NCI-H128 (cell line): Measurements from ENCODE around the gene EFCAB5.
"Not testable (repeated sequence)": the region's sequence is repeated elsewhere in the genome, so short reads cannot be mapped to it uniquely, and the experiment has no call there.

ENCODE experiments used
- DNase-seq: peaks from one replicate; lab custom pipeline; 2025; ENCODE audit not compliant: unreplicated experiment; lab: John Stamatoyannopoulos, UW

The EFCAB5 gene

DNA sequence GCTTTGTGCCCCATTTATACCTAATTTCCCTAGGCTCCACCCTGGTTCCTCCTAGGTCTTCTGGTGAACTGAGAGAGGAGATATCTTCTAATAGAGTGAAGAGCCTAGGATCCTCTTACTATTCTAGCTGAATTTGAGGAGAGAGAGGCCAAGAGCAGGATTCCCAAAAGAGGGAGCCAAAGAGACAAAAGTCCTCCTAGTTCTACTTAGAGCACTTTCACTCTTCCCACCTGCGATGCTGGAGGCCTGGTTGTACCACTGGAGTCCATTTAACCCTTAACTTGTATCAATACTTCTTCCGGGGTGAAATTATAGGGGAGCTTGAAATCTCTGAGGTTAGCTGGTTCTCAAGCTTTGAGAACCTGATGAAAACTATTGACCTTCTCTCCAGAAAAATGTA lies 8.1 kb upstream of the EFCAB5 start:
- DNase-seq: no peak

DNA sequence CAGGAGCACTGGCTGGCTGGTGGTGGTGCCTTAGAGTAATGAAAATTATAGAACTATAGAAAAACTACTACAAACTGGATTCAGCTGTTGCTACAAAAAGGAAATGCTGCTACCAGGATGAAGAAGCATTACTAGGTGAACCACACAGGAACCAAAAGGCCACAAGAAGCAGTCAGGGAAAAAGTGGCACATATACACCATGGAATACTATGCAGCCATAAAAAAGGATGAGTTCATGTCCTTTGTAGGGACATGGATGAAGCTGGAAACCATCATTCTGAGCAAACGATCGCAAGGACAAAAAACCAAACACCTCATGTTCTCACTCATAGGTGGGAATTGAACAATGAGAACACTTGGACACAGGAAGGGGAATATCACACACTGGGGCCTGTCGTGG lies 5.5 kb upstream of the EFCAB5 start:
- not testable (repeated sequence) for DNase-seq

DNA sequence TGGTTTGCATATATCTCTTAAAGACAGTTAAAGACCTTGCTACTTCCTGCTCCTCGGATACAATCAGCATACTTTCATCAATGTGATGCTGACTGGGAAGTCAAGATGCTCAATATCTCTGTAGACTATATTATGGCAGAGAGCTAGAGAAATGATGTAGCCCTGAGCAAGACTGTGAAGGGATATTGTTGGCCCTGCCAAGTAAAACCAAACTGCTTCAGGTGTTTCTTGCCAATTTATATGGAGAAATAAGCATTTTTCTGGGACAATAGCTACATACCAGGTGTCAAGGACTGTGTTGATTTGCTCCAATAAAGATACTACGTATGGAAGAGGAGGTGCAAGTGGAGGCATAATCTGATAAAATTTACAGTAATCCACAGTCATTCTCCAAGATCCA lies 4.7 kb upstream of the EFCAB5 start:
- DNase-seq: no peak

DNA sequence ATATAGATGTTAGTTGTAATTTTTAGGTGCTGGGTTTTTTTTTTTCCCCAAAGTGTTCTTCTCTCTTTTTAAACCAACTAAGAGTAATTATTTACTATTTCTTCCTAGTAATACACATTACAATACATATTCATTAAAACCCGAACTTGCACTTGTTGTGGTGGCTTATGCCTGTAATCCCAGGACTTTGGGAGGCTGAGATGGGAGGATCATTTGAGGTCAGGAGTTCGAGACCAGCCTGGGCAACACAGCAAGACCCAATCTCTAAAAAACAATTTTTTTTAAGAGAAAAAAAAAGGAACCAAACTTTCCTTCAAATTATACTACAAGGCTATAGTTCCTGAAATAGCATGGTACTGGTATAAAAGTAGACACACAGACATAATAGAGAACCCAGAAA lies 3.8 kb downstream of the EFCAB5 start:
- no peak for DNase-seq

DNA sequence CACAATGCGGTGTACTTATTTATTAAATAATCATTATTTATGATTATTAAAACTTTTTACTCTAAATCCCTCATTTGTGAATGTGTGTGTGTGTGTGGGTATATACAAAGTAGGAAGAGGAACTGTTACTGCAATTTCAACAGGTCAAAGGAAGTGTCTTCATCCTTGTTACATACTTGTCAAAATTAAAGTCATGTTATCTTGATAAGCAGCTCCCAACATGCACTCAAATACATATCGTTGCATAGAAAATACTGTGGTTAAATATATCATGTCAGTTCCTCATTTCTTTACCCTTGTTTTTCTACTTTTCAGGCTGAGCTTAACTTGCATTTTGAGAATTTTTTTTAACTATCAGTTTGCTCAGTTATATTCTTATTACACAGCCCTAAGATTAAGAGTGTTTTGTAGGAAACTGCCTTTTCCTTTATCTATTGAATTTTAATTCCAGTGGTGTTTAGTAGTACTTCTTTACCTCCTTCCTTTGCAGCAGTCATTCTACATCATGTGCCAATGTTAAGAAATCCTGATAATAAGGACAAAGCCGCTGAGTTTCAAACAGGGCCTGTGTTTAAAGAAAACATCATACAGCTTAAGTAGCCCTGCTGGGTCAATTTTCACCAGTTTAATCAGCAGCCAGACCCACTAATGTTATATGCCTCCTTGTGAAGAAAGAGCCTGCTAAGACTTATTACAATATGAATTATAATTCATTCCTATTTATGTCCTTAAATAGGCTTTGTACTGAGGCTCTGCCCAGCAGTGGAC lies 7.2 kb downstream of the EFCAB5 start:
- DNase-seq: no peak

DNA sequence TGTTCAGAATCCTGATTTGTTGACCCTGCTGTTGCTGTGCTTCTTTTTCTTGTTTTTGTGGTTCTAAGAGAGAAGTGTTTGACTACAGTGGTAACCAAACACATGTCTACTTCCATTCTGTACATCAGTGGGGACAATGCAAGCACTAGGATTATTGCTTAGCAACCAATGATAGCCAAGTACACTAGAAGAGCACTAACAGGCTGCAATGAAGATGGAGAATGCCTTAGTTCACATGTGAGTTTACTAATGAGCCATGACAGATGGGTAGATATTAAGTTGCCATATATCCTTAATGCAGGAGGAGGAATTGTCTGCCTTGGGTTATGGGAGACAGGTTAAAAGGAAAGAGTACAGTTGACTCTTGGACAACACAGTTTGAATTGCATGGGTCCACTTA lies 8.3 kb downstream of the EFCAB5 start:
- DNase-seq: peak; percentile 5

DNA sequence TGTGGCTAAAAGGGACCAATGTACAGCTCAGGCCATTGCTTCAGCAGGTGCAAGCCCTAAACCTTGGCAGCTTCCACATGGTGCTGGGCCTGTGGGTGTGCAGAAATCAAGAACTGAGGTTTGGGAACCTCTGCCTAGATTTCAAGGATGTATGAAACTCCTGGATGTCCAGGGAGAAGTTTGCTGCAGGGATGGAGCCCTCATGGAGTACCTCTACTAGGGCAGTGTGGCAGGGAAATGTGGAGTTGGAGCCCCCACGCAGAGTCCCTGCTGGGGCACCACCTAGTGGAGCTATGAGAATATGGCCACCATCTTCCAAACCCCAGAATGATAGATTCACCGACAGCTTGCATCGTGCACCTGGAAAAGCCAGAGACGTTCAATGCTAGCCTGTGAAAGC lies 13.0 kb downstream of the EFCAB5 start:
- DNase-seq: no peak

DNA sequence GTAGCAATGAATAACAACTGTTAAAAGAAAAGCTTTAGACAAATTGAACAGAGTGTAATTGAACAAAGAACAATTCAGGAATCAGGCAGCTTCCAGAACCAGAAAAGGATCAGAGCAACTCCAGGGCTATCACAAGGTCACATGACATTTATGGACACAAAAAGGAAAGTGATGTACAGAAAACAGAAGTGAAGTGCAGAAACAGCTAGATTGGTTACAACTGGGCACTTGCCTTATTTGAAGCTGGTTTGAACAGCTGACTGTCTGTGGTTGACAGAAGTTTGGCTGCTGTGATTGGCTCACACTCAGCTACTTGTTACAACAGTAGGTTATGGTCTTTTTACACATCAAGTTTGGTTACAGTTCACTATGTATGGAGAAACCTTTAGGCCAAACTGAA lies 14.8 kb downstream of the EFCAB5 start:
- DNase-seq: no peak

DNA sequence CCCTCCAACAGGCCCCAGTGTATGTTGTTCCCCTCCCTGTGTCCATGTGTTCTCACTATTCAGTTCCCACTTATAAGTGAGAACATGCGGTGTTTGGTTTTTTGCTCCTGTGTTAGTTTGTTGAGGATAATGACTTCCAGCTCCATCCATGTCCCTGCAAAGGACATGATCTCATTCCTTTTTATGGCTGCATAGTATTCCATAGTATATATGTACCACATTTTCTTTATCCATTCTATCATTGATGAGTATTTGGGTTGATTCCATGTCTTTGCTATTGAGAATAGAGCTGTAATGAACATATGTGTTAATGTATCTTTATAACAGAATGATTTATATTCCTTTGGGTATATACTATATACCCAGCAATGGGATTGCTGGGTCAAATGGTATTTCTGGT lies 16.1 kb downstream of the EFCAB5 start:
- not testable (repeated sequence) for DNase-seq

DNA sequence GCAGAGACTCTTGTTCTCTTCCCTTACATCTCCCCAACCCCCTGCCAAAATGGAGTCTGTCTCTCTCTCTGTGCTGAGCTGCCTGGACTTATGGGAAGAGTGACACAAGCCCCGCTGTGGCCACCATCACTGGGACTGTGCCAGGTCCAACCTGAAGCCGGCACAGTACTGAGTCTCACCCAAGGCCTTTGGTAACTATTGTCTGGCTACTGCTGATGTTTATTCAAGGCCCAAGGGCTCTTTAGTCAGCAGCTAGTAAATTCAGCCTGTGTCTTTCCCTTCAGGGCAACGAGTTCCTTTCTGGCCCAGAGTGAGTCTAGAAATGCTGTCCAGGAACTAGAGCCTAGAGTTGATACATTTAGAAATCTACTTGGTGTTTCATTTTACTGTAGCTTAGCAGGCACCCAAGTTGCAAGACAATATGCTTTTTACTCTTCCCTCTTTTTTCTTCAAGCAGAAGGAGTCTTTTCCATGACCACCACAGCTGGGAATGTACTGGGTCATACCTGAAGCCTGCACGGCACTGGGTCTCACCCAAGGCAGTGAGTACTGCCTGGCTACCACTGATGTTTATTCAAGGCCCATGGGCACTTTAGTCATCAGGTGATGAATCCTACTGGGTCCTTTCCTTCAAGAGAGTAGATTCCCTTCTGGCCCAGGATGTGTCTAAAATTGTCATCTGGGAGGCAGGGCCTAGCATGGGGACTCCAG lies 17.7 kb downstream of the EFCAB5 start:
- DNase-seq: no peak

DNA sequence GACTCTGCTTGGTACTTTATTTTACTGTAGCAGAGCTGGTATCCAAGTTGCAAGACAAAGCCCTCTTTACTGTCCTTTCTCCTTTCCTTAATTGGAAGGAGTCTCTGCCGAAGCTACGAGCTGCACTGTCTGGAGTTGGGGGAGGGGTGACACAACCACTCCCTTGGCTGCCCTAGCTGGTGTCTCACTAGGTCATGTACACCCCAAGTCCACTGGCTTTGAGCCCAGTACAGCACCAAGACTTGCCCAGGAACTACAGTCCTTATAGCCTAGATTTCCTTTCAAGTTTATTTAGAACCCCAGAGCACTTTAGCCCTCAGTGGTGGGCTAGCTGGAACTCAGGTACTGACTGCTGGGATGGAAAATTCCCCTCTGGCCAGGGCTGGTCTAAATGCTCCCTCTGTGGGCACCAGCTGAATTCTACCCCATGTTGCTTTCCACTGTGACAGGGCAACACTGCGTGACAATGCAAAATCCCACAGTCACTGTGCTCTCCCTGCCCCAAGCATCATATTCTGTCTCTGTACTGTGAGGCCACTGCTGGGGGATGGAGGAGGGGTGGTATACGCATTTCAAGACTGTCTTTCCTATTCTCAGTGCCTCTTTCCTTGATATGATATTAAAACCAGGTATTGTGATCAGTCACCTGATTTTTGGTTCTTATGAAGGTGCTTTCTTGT lies 18.4 kb downstream of the EFCAB5 start:
- DNase-seq: no peak

DNA sequence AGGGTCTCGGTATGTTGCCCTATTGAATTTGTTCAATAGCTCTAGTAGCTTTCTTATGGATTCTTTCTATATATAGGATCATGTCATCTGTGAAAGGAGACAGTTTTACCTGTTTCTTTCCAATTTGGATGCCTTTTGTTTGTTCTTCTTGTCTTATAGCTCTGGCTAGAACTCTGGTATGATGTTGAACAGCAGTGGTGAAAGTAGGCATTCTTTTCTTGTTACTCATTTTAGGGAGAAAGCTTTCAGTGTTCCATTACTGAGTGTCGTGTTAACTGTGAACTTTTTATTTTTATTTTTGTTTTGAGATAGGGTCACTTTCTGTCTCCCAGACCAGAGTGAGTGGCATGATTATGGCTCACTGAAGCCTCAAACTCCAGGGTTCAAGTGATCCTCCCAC lies 21.2 kb downstream of the EFCAB5 start:
- DNase-seq: no peak

DNA sequence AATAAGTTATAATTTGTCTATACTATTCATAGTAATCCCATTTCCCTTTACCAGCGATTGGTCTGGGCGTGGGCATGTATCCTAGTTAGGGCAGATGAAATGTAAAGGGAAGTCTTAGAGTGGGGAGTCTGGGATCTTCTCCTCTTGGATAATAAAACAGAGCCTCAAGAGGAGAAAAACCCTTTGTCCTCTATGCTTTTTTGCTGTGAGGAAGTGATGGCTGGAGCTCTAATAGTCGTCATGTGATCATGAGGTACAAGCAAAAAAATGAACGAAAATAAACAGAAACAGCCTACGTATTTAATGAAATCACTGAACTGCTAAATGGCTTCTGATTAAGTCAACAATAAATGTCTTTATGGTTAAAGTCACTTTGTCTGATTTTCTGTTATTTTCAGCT lies 26.8 kb downstream of the EFCAB5 start:
- DNase-seq: no peak

DNA sequence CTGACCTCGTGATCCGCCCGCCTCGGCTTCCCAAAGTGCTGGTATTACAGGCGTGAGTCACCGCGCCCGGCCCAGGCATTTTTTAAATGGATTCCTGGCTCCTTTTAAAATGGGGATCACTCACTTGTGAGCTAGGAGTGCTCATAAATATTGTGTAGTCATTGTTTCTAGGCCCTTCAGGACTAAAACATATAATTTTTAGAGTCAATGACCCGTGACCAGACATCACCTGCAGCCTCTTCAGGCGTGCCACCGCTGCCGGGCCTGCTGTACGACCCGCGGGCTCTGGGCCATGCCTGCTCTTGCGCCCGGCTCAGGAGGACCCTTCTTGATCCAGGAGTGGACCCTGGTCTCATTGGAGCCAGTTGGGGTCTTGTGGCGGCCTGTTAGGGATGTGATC lies 30.8 kb downstream of the EFCAB5 start:
- no peak for DNase-seq

DNA sequence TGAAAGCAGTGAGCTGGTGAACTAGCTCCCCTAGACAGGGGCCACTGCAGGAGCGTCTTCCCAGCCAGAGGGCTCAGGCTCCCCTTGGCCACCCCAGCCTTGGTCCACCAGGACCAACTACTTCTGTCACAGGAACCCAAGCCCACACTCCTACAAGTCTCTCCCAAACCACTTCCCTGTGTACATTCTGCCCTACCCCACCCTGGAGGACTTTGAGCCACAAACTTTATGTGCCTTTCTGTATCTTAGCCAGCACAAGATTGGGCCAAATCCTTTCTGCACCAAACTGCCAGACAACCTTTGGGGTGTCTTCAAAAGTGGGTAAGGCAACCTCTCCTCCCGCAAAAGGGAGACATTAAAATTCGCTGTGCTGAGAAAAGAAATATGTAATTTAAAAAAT lies 31.6 kb downstream of the EFCAB5 start:
- DNase-seq: no peak

DNA sequence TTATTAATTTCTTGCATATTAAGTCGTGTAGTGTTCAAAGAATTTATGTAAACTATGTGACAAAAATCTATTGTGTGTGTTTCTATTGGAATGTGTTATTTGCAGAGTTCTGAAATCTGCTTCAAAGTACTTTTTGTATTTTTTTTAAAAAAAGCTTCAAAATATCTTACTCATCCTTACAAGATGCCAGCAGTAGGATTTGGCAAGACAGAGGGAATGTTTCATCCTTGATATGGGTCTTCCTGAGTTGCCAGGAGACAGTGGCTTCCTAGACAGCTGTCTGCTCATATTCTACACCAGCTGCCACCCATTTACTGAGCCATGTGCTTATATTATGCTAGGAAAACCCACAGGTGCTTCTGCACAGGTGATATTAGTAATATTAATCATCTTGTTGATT lies 36.4 kb downstream of the EFCAB5 start:
- no peak for DNase-seq

DNA sequence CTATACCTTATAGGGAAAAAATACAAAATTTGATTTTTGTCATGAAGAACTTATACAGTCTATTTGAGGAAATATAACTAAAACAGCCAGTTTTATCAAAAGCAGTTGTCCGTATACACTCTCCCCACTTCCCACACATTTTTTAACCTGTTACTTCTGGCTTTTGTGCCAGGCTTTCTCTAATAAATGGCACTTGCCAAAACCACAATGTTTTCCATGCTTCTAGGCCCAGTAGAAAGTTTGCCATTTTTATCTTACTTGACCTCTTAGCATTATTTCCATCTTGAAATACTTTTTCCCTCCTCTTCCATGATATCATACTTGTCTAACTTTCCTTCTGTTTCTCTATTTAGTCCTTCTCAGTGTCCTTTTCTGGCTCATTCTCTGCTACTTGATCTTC lies 38.8 kb downstream of the EFCAB5 start:
- DNase-seq: no peak

DNA sequence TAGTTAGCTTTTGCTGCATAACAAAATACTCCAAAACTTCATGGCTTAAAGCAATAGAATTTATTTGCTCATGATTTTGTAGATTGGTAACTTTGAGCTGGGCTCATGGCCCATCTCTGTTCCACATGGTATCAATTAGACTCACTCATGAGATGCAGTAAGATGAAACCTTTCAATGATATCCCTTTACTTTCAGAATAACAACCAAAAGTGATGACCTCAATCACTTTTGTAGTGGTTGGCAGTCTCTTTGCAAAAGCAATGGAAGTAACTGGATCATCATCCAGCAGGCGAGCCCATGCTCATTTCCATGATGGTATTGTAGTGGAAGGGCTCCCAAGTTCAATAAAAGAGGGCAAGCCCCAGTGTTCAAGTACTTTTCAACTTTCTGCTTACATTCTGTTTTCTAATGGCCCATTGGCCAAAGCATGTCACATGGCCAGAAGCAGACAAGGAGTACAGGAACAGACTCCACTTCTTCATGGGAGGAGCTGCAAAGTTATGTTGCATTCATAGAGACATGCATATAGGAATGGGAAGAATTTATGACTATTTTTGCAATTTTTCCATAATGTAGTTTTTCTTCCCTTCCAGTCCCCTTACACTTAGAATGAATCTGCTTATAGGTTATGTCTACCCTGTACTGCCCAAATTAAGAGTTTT lies 41.7 kb downstream of the EFCAB5 start:
- no peak for DNase-seq

DNA sequence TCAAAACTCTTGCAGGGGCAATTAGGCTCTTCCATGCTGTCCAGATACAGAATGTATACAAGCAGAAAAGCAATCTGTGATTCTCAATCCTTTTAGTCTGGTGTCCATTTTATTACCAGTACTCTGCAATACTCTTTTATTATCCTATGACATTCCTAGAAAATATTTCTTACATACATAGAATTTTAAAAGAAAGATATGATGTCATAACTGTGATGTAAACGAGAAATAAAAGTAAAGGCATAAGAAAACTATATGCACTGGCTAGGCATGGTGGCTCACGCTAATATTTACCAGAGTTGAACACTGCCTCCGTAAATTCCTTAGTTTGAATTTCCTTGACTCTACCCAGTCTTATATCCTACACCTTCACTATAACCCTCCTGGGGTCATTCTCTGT lies 55.0 kb downstream of the EFCAB5 start:
- DNase-seq: no peak

DNA sequence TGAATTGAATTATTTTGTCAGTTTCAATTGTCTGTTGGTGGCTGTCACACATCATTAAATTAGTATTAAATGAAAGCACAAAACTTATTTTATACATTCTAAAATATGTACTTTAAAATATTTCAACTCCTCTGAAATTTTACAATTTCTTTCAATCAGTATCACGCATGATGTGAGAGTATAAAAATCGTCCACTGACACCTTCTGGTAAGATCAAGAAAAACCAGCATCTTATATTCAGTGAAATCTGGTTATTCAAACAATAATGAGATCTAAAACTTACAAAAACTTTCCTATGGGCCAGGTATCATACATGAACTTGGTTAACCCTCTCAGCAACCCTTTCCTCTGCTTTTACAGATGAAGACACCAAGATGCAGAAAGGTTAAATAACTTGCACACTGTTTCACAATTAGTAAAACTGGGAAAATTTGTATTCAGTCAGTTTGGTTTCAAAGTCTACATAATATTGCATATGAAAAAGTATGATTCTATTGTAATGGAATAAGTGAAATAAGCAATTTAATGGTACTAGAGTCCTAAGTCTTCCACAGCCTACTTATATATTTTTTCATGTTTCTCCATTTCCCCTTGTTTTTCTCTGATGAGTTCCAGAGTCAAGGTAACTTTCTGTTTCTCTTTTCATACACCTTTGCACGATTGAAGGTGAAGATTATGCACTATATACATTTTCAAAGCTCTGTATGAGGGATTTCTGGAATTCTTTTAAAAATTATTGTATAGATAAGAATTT lies 58.7 kb downstream of the EFCAB5 start:
- DNase-seq: no peak

DNA sequence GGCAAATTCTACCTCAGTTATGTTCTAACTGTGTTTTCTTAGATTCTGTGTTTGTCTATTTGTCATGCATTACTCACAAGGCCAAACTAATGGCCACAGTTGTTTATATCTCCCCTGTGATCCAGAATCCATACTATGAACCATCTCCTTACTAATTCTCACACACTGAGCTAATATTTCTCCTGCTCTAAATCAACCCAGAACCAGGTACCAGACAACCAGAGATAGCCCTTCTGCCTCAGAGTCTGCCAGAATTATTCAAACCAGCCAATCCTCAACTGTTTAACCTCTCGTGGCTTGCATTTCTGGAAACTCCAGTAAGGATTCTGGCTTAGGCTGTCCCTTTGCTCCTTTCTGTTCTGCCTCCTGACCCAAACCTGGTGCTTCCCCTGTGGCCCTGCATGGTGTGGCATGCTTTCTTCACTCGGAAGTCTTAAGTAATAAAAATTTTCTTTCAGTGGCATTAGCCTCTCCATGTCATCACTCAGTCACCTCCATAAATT lies 59.4 kb downstream of the EFCAB5 start:
- no peak for DNase-seq
